NCI-H187 (cell line): Measurements from ENCODE around the gene RPUSD1.
"Not testable (repeated sequence)": the region's sequence is repeated elsewhere in the genome, so short reads cannot be mapped to it uniquely, and the experiment has no call there.

ENCODE experiments used
- DNase-seq, 2 experiments: peaks; one replicate each; lab custom pipeline; 2025; lab: John Stamatoyannopoulos, UW

RPUSD1 gene

DNA sequence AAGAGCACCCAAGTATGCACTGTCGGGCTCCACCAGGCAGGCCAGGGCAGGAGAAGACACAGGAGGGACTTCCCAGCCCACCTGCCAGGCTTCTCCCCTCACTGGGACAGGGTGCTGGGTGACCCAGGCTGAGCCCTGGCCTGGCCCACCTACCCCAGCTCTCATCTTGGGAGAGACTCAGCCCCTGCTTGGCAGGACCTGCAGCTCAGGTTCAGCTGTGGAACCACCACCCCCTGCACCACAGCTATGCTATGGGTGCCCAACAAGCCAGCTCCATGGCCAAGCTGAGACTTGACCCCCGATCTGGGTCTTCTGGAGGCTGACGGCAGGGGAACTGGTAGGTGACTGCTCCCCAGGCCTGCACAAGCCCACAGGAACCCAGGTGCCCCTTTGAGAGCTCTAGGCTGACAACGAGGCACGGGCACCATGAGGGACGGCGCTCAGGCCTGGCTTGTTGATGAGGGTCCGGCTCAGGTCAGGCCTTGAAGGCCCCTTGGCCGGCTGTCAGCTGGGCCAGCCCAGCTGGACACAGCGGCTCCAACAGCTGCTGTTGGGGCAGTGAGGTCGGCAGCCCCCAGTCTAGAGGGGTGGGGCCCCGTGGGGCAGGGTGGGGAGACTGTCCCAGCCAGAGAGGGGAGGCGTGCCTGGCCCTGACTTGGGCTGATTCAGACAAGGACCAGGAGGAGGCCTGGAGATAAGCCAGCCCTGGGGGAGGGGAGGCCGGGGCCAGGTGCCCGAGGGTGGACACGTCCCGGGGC is 4.6 kb downstream of the RPUSD1 start:
- DNase-seq = no peak

DNA sequence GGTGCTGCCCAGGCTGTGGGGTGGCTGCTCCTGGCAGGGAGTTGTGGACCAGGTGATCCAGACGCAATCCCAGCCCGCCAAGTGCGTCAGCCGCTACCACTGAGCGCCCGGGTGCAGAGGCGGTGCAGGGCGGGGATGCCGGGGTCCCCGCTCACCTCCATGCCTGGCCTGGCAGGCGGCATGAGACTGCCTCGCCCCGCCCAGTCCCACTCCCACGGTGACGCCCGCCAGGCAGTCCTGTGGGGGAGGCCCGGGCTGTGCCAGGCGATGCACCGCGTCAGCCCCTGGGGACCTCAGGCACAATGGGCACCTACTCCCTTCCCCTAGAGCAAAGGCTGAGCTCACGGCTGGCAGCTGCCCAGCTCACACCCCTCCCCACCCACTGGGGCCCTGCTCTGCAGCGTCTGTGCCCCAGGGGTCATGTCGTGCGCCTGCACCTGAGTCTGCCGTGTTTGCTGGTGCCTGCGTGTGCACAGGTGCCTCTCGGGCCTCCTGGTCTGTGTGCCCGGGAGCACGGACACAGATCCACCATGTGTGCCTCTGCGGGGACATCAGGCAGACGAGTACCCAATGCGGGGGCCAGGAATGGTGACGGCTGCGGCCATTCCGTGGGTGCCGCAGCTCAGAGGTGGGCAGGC is 5.3 kb downstream of the RPUSD1 start:
- DNase-seq = no peak

DNA sequence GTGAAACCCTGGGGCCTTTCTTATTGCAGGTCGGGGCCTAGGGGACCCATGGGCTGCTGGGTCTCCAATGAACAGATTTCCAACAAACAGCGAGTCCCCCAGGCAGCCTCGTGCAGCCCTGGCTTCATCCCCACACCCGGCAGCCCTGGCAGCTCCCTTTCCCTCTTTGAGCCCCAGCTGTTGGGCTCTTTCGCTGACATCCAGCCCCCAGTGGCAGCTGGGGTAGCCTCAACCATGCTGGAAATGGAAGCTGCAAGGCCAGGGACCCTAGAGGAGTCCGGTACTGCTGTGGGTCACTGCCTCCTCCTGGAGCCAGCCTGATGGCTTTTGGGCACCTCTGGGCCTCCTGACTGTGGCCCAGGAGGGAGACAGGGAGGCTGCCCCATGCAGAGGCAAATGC is 5.9 kb downstream of the RPUSD1 start:
- no peak for DNase-seq

DNA sequence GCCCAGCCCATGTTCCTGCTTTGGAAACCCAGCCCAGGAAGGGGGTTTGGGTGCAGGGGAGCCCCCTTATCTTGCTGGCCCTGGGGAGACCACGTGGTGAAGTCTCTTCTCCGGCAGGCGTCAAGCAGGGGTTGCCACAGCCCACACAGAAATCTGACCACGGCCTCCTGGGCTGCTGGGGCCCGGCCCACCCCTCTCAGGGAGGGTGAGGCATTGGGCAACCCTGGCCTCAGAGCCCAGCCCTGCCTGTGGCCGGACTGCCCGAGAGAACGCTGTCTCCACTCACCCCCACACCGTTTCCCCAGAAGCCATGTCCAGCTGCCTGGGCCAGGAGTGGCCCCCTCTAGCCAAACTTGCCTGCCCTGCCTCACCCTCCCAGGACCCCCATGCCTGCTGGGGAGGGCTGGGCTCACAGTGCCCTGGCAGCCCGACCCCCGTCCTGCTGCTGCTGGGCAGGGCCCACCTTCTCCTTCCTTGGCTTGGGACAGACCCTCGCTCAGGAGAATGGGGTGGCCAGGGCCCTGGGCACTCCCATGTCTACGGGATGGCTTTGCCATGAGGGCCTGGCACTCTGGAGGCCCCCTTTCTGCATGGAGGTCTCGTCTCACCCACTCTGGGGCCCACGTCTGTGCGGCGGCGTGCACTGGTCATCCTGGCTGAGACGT is 6.7 kb downstream of the RPUSD1 start:
- DNase-seq = no peak

DNA sequence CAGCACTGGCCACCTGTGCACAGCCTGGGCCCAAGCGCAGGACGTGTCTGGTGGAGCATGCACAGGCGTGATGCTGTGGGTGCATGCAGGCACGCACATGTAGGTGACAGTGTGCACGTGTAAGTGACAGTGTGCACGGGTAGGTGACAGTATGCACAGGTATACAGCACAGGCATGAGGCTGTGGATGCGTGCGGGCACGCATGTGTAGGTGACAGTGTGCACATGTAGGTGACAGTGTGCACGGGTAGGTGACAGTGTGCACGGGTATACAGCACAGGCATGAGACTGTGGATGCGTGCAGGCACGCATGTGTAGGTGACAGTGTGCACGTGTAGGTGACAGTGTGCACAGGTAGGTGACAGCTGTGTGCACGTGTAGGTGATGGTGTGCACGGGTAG is 7.9 kb downstream of the RPUSD1 start:
- no peak for DNase-seq

DNA sequence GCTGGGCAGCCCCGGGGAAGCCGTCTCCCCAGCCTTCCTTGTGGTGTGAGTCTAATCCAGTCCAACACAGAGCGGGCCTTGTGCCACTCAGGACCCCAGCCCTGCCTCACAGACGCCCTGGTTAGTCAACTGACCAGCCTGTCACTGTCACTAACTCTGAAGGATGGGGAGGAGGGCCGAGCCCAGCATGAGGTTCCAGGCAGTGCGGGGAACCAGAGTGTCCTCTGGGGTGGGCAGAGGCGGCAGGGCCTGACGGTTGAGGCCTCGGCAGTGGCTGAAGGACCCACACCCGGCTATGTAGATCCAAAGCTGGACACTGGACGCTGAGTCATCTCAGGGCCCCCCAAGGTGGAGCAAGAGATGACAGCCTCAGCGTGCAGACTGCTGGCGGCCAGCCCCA is 8.6 kb downstream of the RPUSD1 start:
- DNase-seq = no peak

DNA sequence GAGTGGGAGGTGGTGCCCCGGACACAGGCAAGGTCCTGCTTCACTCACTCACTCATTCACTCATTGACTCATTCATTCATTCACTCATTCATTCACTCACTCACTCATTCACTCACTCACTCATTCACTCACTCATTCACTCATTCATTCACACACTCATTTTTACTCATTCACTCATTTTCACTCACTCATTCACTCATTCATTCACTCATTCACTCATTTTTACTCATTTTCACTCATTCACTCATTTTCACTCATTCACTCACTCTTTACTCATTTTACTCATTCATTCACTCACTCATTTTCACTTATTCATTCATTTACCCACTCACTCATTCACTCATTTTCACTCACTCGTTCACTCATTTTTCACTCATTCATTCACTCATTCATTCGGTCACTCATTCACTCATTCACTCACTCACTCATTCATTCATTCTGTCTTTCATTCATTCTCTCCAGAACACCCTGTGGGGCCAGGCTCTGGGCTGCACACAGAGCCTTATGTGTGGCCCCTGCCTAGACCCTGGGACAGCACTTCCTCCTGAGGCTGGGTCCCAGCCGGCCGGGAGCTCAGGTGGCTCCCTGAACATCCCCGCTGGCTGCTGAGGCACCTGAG is 9.2 kb downstream of the RPUSD1 start:
- DNase-seq = no peak

DNA sequence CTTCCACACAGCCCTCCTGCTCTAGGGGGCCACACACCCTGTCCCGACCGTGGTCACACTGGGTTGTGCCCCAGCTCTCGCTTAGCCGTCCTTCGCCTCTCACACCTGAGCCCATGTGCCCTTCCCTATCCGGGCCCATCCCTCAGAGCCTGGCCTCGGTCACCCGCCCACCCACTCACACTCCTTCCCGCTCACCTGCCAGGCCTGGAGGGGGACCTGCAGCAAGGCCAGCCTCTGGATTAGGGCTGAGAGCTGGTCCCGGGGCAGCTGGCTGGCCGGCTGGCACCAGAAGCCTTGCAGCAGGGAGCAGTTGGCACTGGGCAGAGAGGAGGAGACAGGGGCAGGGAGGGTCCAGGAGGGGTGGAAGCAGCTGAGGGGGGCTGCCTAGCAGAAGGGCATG is 9.7 kb downstream of the RPUSD1 start:
- no peak for DNase-seq

DNA sequence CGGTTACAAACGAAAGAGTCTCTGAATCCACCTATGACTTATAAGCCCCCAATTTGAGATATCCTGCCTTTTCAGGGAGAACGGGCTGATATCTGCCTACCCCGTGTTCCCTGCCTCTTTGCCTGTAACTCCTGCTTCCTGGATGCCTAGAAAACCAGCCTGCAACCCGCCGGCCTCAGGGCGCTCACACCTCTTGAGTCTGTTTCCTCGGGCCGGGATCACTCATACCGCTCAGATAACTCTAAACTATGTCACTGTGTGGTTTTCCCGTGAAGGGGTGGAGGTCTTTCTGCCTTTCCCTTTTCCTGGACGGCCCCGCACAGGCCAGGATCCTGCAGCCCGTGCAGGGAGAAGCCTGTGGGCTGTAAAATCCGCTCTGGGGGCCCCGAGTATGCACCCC is 10.4 kb downstream of the RPUSD1 start:
- DNase-seq = no peak

DNA sequence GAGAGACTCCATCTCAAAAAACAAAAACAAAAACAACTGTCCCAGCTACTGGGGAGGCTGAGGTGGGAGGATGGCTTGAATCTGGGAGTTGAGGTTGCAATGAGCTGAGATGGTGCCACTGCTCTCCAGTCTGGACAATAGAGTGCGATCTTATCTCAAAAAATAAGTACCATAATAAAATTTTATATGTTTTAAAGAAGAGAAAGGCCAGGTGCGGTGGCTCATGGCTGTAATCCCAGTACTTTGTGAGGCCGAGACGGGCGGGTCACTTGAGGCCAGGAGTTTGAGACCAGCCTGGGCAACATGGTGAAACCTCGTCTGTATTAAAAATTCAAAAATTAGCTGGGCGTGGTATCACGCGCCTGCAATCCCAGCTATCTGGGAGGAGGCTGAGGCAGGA is 11.4 kb downstream of the RPUSD1 start:
- DNase-seq = no peak

DNA sequence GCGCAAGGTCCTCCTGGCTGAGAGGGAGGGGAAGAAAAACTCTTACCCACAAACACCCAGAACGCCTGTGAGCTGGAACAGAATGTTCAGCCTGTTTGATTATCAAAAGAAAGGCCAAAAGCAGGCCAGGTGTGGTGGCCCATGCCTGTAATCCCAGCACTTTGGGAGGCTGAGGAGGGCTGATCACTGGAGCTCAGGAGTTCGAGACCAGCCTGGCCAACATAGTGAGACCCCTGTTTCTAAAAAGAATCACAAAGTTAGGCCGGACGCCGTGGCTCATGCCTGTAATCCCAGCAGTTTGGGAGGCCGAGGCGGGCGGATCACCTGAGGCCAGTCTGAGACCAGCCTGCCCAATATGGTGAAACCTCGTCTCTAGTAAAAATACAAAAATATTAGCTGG is 11.9 kb downstream of the RPUSD1 start:
- not testable (repeated sequence) for DNase-seq

DNA sequence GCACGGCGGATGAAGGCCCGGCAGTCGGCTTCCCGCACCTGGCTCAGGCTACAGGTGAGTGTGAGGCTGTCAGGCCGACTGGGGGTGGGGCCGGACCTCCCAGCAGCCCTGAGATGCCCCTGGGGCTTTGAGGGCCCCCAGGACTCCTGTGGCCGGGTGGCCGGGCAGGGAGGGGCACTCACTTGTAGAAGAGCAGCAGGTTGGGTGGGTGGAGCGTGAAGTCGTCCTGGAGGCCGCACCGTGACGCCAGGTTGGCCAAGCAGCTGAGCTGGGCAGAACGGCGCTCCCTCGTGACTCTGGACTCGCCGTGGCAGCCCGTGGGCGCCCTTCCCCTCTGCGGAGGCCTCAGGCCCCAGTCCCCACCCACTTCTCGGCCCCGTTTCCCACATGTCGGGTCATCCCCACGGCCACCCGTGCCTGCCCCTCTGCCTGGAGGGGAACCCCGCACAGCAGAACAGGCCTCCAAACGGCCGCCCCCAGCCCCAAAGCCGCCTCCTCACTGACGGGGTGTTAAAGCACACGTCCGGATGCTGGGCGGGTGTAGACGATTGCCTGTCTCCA is 12.9 kb downstream of the RPUSD1 start:
- DNase-seq = no peak

DNA sequence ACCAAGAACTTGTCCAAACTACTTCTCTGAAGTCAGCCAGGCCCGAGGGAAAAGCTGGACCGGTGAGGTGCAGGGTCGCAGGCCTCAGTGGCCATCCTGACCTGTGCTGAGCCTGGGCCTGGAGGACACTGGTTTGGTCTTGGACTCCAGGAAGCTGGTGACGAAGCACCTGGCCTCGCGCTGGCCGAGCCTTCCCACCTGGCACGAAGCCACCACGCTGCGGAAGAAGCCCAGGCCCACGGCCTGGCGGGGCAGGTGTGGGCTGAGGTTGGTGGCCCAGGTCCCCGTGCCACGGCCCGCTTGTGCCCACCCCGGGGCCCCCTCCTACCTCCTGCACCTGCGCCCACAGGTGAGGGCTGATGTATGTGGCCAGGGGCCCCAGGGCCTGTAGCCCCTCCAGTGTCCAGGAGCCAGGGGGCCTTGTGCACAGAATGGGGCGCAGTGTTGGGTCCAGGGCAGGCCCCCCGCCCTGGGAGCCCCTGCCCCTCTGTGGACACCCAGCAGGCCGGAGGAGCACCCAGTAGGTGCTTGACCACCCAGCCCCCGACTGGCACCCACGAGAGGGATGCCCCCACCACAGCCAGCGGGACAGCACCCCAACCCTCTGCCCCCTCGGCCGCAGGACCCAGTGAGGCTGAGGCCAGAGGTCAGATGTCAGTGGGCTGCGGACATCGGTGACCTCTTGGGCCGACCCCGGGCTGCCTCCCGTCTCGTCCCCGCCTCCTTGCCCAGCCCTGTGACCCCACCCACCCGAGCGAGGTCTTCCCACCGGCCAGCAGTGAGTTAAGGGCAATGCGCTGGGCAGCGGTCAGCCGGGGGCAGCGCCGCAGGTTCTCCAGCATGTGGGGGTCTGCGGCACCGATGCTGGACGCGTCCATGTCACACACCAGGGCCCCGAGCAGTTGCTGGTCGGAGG is 13.8 kb downstream of the RPUSD1 start:
- no peak for DNase-seq

DNA sequence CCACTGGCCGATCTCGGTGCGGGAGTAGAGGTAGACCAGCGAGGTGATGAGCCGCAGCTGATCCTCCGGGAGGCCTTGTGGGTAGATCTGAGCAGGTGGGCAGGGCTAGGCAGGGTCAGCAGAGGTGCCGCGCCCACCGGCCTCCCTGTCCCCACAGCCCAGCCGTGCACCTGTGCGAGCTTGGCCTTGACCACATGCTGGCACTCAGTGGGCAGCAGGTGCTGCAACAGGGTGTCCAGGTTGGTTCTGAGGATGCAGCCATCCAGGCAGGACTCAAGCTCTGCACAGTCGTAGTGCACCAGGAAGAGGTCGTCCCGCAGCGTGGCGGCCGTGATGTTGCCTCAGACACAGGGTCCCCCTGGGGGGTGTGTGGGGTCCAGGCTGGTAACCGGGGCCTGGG is 15.2 kb downstream of the RPUSD1 start:
- no peak for DNase-seq

DNA sequence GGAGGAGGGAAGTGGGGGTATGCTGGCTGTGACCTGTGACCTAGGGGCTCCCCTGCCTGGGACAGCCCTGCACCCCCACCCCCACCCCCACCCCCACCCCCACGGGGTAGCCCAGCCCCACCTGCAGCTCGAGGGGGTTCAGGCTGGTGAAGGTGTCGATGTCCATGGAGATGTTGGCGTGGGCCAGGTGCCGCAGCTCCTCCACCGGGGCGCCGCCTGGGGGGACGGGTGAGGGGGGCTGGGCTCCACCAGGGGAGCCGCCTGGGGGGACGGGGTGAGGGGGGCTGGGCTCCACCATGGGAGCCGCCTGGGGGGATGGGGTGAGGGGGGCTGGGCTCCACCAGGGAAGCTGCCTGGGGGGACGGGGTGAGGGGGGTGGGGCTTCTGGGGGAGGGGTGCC is 17.8 kb downstream of the RPUSD1 start:
- DNase-seq = no peak

DNA sequence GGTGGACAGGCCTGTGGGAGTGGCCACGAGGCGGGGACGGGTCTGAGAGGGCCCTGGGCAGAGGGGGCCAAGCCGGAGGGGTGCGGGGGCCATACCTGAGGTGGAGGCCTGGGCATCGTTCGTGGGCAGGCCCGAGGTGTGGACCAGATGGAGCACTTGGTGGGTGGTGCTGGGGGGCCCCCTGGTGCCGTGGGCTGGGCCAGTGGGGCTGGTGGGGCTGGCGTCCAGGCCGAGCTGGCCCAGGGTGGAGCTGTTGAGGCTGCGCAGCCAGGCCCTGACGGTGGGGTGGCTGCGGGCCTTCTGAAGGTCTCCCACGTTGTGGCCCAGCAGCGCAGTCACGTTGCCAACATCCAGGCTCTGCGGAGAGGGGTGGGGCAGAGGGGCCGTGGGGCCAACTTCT is 18.2 kb downstream of the RPUSD1 start:
- DNase-seq = no peak

DNA sequence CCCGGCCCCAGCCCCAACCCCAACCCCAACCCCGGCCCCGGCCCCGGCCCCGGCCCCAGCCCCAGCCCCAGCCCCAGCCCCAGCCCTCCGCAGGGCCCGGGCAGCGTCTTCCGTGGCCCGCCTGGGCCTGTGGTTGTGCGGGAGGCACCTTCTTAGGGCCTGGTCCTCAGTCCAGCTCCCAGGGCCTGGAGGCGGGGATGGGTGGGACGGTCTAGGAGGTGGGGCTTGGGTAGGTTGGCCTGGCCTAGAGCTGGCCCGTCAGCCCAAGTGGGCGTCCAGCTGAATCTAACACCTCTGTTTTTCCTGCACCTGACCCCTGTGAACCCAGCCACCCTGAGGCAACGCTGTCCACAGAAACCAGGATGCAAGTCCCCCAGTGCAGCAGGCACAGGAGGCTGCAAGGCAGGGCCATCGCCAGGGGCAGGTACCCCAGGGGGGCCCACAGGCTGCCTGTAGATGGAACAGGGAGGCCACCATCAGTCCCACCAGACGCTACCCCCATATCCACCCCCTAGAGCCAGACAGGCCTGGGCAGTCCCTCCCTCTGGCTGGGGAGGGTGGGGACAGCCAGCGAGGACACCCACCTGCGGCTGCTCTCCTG is 18.9 kb downstream of the RPUSD1 start:
- no peak for DNase-seq

DNA sequence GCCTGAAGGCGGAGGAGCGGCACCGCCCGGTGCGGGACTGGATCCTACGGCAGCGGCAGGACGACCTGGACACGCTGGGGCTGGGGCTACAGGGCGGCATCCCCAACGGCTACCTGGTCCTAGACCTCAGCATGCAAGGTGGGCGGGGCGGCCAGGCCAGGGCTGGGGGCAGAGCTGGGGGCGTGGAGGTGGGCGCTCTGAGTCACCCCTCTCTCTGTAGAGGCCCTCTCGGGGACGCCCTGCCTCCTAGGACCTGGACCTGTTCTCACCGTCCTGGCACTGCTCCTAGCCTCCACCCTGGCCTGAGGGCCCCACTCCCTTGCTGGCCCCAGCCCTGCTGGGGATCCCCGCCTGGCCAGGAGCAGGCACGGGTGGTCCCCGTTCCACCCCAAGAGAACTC is 19.8 kb downstream of the RPUSD1 start:
- DNase-seq = no peak

DNA sequence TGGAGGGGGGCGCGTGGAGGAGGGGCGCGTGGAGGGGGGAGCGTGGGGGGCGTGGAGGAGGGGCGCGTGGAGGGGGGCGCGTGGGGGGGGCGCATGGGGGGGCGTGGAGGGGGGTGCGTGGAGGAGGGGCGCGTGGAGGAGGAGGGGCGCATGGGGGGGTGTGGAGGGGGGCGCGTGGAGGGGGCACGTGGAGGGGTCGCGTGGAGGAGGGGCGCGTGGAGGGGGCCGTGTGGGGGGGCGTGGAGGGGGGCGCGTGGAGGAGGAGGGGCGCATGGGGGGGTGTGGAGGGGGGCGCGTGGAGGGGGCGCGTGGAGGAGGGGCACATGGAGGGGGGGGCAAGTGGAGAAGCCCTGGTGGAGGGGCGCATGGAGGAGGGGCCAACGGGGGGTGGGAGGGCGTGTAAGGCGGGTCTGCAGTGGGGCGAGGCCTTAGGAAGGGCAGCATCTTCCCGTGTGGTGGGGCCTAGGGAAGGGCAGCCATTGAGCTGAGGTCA is 20.4 kb downstream of the RPUSD1 start:
- no peak for DNase-seq

DNA sequence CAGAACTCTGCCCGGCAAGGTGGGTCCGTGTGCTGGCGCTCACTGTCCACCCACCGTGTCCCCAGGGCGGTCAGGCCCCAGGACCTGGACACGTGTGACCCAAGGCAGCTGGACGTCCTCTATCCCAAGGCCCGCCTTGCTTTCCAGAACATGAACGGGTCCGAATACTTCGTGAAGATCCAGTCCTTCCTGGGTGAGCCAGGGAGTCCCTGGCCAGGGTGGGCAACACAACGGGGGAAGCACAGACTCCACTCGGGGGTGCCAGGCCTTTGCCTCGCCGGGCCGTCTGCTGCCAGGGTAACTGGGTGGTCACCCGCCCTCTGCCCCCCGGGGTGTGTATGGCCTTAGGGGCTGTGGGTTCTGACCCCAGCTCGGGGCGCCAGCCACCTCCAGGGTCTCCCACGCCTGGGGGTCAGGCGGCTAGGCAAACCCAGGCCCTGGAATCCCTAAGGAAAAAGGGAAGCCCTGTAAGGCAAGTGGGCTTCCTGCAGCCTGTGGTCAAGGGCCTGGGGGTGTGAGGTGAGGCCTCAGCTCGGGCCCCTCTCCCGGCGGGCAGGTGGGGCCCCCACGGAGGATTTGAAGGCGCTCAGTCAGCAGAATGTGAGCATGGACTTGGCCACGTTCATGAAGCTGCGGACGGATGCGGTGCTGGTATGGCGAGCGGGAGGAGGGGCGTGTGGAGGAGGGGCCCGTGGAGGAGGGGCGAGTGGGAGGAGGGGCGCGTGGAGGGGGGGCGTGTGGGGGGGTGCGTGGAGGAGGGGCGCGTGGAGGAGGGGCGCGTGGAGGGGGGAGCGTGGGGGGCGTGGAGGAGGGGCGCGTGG is 21.2 kb downstream of the RPUSD1 start:
- DNase-seq = no peak
